ENCODE results near the gene LYPD1. TPM values are rescaled to one million over a fixed set of nuclear protein-coding genes. Genes with fewer than 3 reads are reported as not detected.

Gene LYPD1
- total and polyA plus RNA-seq, 8 donors, result 0.53 to 5.6 (median 1.3) TPM

- Histone ChIP-seq H3K4me3 (no peak overlapping the region), H3K36me3 (no peaks in the 10 kb centered on the region), H3K4me1 (no peaks in the 10 kb centered on the region), H3K27ac (no peak overlapping the region), H3K27me3 (peaks cover 0 to under 1% of the 10 kb centered on the region in 2 donors), H3K9me3 (no peaks in the 10 kb centered on the region)
- intact Hi-C loops (cut with DNase I), result no loop called here
- ATAC-seq (no peak), DNase-seq (no peak)
- no peak for TF ChIP-seq CTCF (IDR thresholded peaks at IDR 0.05)
Observed at GRCh38 chr2:132677661-132678060, 7.7 kb upstream of the LYPD1 start.

- no peaks in the 10 kb centered on the region for H3K4me1 ChIP-seq
- TF ChIP-seq CTCF (IDR thresholded peaks at IDR 0.05), result no peak
- intact Hi-C loops (cut with DNase I), result no loop called here
- ATAC-seq (no peak), DNase-seq (no peak)
- no peaks in the 10 kb centered on the region for H3K9me3 ChIP-seq
- no peak overlapping the region for H3K27ac ChIP-seq
- no peak overlapping the region for H3K4me3 ChIP-seq
- no peaks in the 10 kb centered on the region for H3K36me3 ChIP-seq
- H3K27me3 ChIP-seq, result peaks cover 0 to 7% of the 10 kb centered on the region in 2 donors
Observed at GRCh38 chr2:132676999-132677398, 7.0 kb upstream of the LYPD1 start.

GRCh38 chr2:132671151-132671835 lies 1.3 kb upstream of the LYPD1 start:
- no peak overlapping the region for H3K27ac ChIP-seq
- no peaks in the 10 kb centered on the region for H3K36me3 ChIP-seq
- DNase-seq (peak in 1 of 4 donors; percentile 65), ATAC-seq (peak; percentile 8)
- no peaks in the 10 kb centered on the region for H3K9me3 ChIP-seq
- intact Hi-C loops (cut with DNase I), result no loop called here
- peaks cover 3 to 29% of the 10 kb centered on the region in 2 donors for H3K4me1 ChIP-seq
- peak overlapping the region in 1 of 2 donors; percentile 45 for H3K4me3 ChIP-seq
- TF ChIP-seq CTCF (IDR thresholded peaks at IDR 0.05), result no peak
- peaks cover 21 to 55% of the 10 kb centered on the region in 2 donors for H3K27me3 ChIP-seq

- Histone ChIP-seq H3K4me1 (peaks cover 3 to 29% of the 10 kb centered on the region in 2 donors), H3K9me3 (no peaks in the 10 kb centered on the region), H3K27me3 (peaks cover 21 to 55% of the 10 kb centered on the region in 2 donors), H3K4me3 (peak overlapping the region; percentile 37 to 45), H3K27ac (no peak overlapping the region), H3K36me3 (no peaks in the 10 kb centered on the region)
- intact Hi-C loops (cut with DNase I), result no loop called here
- DNase-seq, result peak in 2 of 4 donors; percentile 34 to 78
- TF ChIP-seq CTCF (IDR thresholded peaks at IDR 0.05), result no peak
- peak; percentile 81 for ATAC-seq
Observed at GRCh38 chr2:132670496-132671150, 618 bp upstream of the LYPD1 start.
